B cell (primary cell): ENCODE results near the gene SMAD9. TPM values are rescaled to one million over a fixed set of nuclear protein-coding genes. Genes with fewer than 3 reads are reported as not detected.

Experiments
- ATAC-seq: fragments of 200-7000 bp; cut with Tn5 transposase; one replicate; pipeline ENCODE4 v1.10.0; 2021; ENCODE audit warnings: low read depth, mild to moderate bottlenecking, moderate number of reproducible peaks, moderate library complexity
- CTCF ChIA-PET: fragments of 350-600 bp; sonication (Branson Sonifier 250); formaldehyde crosslinking; loops from one replicate; lab custom pipeline; 2021; ENCODE audit warnings: antibody characterized with exemption, inconsistent platforms; lab: Charles Lee
- POLR2A ChIA-PET: fragments of 350-600 bp; sonication (Branson Sonifier 250); formaldehyde crosslinking; loops from one replicate; lab custom pipeline; 2021; ENCODE audit warnings: antibody characterized with exemption; lab: Charles Lee
- DNase-seq: peaks from one replicate; pipeline ENCODE4 v3.0.0; 2013
- H2AFZ ChIP-seq: 2 replicates; pipeline ENCODE4 v1.6.1; 2012; ENCODE audit warnings: mild to moderate bottlenecking, low read depth, low read length; ENCODE audit not compliant: insufficient read depth, poor library complexity, severe bottlenecking
- H3K27ac ChIP-seq, 2 donors: 1 replicate in 1 of 2; 2 replicates in 1 of 2; pipeline ENCODE4 v1.5.1; 2012 to 2013; ENCODE audit warnings: low read length in 2 of 2, mild to moderate bottlenecking in 2 of 2, moderate library complexity in 1 of 2
- H3K27me3 ChIP-seq, 4 experiments: fragments of 200-600 bp in 1 of 4; sonication (generic) in 1 of 4; replicated peaks in 1 of 4; 1 replicate in 2 of 4; 2 replicates in 2 of 4; pipeline versions ENCODE4 v1.6.1 to v1.7.0; 2013 to 2016; ENCODE audit warnings: low read length in 3 of 4, mild to moderate bottlenecking in 2 of 4, mixed read lengths in 1 of 4, moderate library complexity in 1 of 4; ENCODE audit not compliant: insufficient read depth in 4 of 4, control insufficient read depth in 3 of 4; ENCODE audit errors: control extremely low read depth in 1 of 4
- H3K36me3 ChIP-seq, 2 experiments: replicated peaks in 1 of 2; 1 replicate in 1 of 2; 2 replicates in 1 of 2; pipeline versions ENCODE4 v1.6.1 to v1.7.1; 2013; ENCODE audit warnings: low read length in 1 of 2; ENCODE audit not compliant: insufficient read depth in 2 of 2, control insufficient read depth in 1 of 2; ENCODE audit errors: control extremely low read depth in 1 of 2, extremely low read depth in 1 of 2
- H3K4me1 ChIP-seq, 2 donors: fragments of 200-600 bp in 1 of 2; sonication (generic) in 1 of 2; 1 replicate in 1 of 2; 2 replicates in 1 of 2; pipeline versions ENCODE4 v1.5.1 to v1.6.1; 2013 to 2017; ENCODE audit warnings: low read length in 2 of 2; ENCODE audit not compliant: control insufficient read depth in 2 of 2, insufficient read depth in 2 of 2
- H3K4me2 ChIP-seq: replicated peaks from 2 replicates; pipeline ENCODE3; 2012; ENCODE audit warnings: mild to moderate bottlenecking, low read depth, low read length; ENCODE audit not compliant: poor library complexity, severe bottlenecking
- H3K4me3 ChIP-seq, 5 experiments: fragments of 200-600 bp in 1 of 5; sonication (generic) in 1 of 5; 1 replicate in 3 of 5; 2 replicates in 2 of 5; pipeline versions ENCODE4 v1.5.1 to v1.7.0; 2011 to 2016; ENCODE audit warnings: low read length in 4 of 5, mild to moderate bottlenecking in 4 of 5, low read depth in 2 of 5, control low read depth in 1 of 5, moderate library complexity in 1 of 5; ENCODE audit not compliant: insufficient read depth in 1 of 5; ENCODE audit errors: control extremely low read depth in 1 of 5, extremely low read depth in 1 of 5
- H3K79me2 ChIP-seq: fragments of 200-600 bp; sonication (generic); one replicate; pipeline ENCODE4 v1.6.0; 2016; ENCODE audit warnings: low read length; ENCODE audit not compliant: control insufficient read depth, insufficient read depth
- H3K9ac ChIP-seq: fragments of 200-600 bp; sonication (generic); 2 replicates; pipeline ENCODE4 v1.6.1; 2017; ENCODE audit warnings: mild to moderate bottlenecking, low read length, moderate library complexity
- H3K9me3 ChIP-seq, 3 donors: one replicate each; pipeline versions ENCODE4 v1.6.1 to v1.7.1; 2013; ENCODE audit warnings: low read length in 2 of 3; ENCODE audit not compliant: control insufficient read depth in 2 of 3, insufficient read depth in 1 of 3; ENCODE audit errors: control extremely low read depth in 1 of 3
- H4K20me1 ChIP-seq: 2 replicates; pipeline ENCODE4 v1.6.0; 2012; ENCODE audit warnings: mild to moderate bottlenecking, low read length; ENCODE audit not compliant: insufficient read depth, control insufficient read depth, poor library complexity, severe bottlenecking
- H3K27ac Mint-ChIP-seq: one replicate; pipeline ENCODE4 v1.8.0; 2021; ENCODE audit warnings: mixed read lengths
- H3K27me3 Mint-ChIP-seq: one replicate; pipeline ENCODE4 v1.8.0; 2021; ENCODE audit warnings: mixed read lengths
- H3K4me1 Mint-ChIP-seq: one replicate; pipeline ENCODE4 v1.8.0; 2021; ENCODE audit warnings: mixed read lengths
- H3K4me3 Mint-ChIP-seq: one replicate; pipeline ENCODE4 v1.8.0; 2021; ENCODE audit warnings: mixed read lengths
- H3K9me3 Mint-ChIP-seq: one replicate; pipeline ENCODE4 v1.8.0; 2022; ENCODE audit warnings: mixed read lengths; ENCODE audit not compliant: insufficient read depth
- EZH2 ChIP-seq: IDR thresholded peaks from 2 replicates; pipeline ENCODE4 v1.6.1; 2012; ENCODE audit warnings: borderline replicate concordance, low read depth, mild to moderate bottlenecking, moderate library complexity, low read length; ENCODE audit not compliant: insufficient read depth, poor library complexity, severe bottlenecking
- WGBS: methylation state at CpG from one replicate; pipeline ENCODE4 v1.1.5; 2013; ENCODE audit warnings: missing lambda C conversion rate; ENCODE audit not compliant: insufficient coverage; 5-methylcytosine and 5-hydroxymethylcytosine counted together
- intact Hi-C: fragments of 100-400 bp; cut with micrococcal nuclease; formaldehyde crosslinking; loops from one replicate; pipeline ENCODE4 v1.10.0; 2022
- polyA plus RNA-seq: library from polyadenylated mRNA; depleted of rRNA; stranded (reverse); fragments of >200 nt; gene quantifications from 2 replicates; pipeline ENCODE4 v1.2.3, GENCODE V29; 2012
- total RNA-seq, 2 donors: library from RNA; stranded (reverse); fragments of 120-200 nt in 1 of 2; gene quantifications; 1 replicate in 1 of 2; 2 replicates in 1 of 2; pipeline versions ENCODE4 v1.2.3 to v1.2.4, GENCODE V29; 2013 to 2022
- TF ChIP-seq, protein P1 (sequence below): fragments of 200-600 bp; IDR thresholded peaks from one replicate; pipeline ENCODE4 v1.8.0; 2022; ENCODE audit warnings: antibody characterized with exemption, mild to moderate bottlenecking

The SMAD9 gene
- total and polyA plus RNA-seq, 2 donors (not counting 1 experiment from before 2014, with no cell fraction given): not detected

DNA sequence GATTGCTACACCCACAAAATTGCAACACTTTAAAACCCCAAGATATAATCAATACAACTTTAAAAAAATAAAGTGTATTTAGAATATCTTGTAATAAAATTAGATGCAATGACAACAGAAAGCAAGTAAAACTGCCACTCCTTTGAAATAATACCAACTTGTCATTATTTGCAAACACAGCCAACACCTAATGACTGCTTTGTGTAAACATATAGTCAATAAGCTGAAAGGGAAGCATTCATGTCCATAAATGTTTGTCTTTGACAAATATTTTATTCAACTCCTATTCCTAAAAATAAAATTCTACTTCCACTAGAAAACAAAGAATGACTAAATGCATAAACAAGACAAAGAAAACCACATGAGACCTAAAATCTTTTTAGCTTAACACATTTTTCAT lies 6.6 kb downstream of the SMAD9 start:
- no peak overlapping the region for H2AFZ ChIP-seq
- POLR2A ChIA-PET: interaction anchor here (0.5 kb wide), 1 partner anchor 28 kb away, joined by 5 read pairs; no protein-coding TSS in a partner anchor
- no peaks in the 10 kb centered on the region for H4K20me1 ChIP-seq
- Mint-ChIP-seq H3K9me3 (no peaks in the 10 kb centered on the region), H3K27ac (no peak overlapping the region), H3K4me1 (no peaks in the 10 kb centered on the region), H3K27me3 (peaks cover 42% of the 10 kb centered on the region), H3K4me3 (no peak overlapping the region)
- peaks cover 0 to 11% (median 6%) of the 10 kb centered on the region in 4 experiments for H3K27me3 ChIP-seq
- H3K27ac ChIP-seq: no peak overlapping the region
- ATAC-seq (no peak), DNase-seq (no peak)
- H3K4me1 ChIP-seq: no peaks in the 10 kb centered on the region
- intact Hi-C loops: no loop called here
- CTCF ChIA-PET: no interaction called here
- H3K9me3 ChIP-seq: no peaks in the 10 kb centered on the region
- no peak for TF ChIP-seq EZH2
- TF ChIP-seq, protein P1, sequence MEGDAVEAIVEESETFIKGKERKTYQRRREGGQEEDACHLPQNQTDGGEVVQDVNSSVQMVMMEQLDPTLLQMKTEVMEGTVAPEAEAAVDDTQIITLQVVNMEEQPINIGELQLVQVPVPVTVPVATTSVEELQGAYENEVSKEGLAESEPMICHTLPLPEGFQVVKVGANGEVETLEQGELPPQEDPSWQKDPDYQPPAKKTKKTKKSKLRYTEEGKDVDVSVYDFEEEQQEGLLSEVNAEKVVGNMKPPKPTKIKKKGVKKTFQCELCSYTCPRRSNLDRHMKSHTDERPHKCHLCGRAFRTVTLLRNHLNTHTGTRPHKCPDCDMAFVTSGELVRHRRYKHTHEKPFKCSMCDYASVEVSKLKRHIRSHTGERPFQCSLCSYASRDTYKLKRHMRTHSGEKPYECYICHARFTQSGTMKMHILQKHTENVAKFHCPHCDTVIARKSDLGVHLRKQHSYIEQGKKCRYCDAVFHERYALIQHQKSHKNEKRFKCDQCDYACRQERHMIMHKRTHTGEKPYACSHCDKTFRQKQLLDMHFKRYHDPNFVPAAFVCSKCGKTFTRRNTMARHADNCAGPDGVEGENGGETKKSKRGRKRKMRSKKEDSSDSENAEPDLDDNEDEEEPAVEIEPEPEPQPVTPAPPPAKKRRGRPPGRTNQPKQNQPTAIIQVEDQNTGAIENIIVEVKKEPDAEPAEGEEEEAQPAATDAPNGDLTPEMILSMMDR: no peak
- no peak overlapping the region for H3K9ac ChIP-seq
- H3K4me2 ChIP-seq: no peak overlapping the region
- no peak overlapping the region for H3K4me3 ChIP-seq
- H3K79me2 ChIP-seq: no peaks in the 10 kb centered on the region
- no peaks in the 10 kb centered on the region for H3K36me3 ChIP-seq

DNA sequence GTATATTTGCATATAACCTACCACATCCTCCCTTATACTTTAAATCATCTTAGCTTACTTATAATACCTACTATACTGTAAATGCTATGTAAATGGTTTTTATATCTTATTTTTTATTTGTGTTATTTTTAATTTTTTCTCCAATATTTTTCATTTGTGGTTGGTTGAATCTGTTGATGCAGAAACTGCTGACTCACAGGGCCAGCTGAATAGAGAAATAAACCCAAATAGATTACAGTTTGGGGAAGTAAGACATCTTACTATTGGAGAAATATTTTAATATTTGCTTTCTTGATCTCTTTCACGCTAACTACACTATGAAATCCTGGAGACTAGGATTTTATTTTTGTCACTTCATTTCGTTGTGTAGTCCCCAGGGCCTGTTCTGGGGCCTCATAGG lies 7.1 kb downstream of the SMAD9 start:
- intact Hi-C loops: no loop called here
- ATAC-seq (no peak), DNase-seq (no peak)
- no peaks in the 10 kb centered on the region for H3K4me1 Mint-ChIP-seq
- ChIA-PET POLR2A (interaction anchor here (0.5 kb wide), 1 partner anchor 28 kb away, joined by 5 read pairs; no protein-coding TSS in a partner anchor), CTCF (no interaction called here)
- H4K20me1 ChIP-seq: no peaks in the 10 kb centered on the region
- H3K36me3 ChIP-seq: no peaks in the 10 kb centered on the region
- no peaks in the 10 kb centered on the region for H3K79me2 ChIP-seq
- H3K4me2 ChIP-seq: no peak overlapping the region
- H3K4me3 ChIP-seq: no peak overlapping the region
- no peak overlapping the region for H3K27ac ChIP-seq
- no CpG with 5 or more reads among the region's 2 CpGs for WGBS
- no peak overlapping the region for H3K27ac Mint-ChIP-seq
- no peaks in the 10 kb centered on the region for H3K9me3 Mint-ChIP-seq
- H3K27me3 ChIP-seq: peaks cover 0 to 6% (median 2%) of the 10 kb centered on the region in 4 experiments
- no peak overlapping the region for H3K9ac ChIP-seq
- no peaks in the 10 kb centered on the region for H3K9me3 ChIP-seq
- no peaks in the 10 kb centered on the region for H3K4me1 ChIP-seq
- peaks cover 42% of the 10 kb centered on the region for H3K27me3 Mint-ChIP-seq
- no peak overlapping the region for H2AFZ ChIP-seq
- TF ChIP-seq, protein P1: no peak
- TF ChIP-seq EZH2: no peak
- no peak overlapping the region for H3K4me3 Mint-ChIP-seq
